CD14-positive monocyte (primary cell): ENCODE data around the gene PBX4. TPM values are rescaled to one million over a fixed set of nuclear protein-coding genes. Genes with fewer than 3 reads are reported as not detected.

Source experiments
- DNase-seq, 3 donors: peaks; one replicate each; pipeline ENCODE4 v3.0.0-alpha.2; 2011 to 2022
- H2AFZ ChIP-seq: 2 replicates; pipeline ENCODE4 v1.6.0; 2012; ENCODE audit warnings: mild to moderate bottlenecking, low read depth, low read length, inconsistent platforms; ENCODE audit not compliant: insufficient read depth, poor library complexity, severe bottlenecking
- H3K27ac ChIP-seq, 2 donors: 1 replicate in 1 of 2; 2 replicates in 1 of 2; pipeline ENCODE4 v1.5.1; 2012 to 2013; ENCODE audit warnings: low read length in 2 of 2, control low read depth in 1 of 2, inconsistent platforms in 1 of 2, low read depth in 1 of 2, mild to moderate bottlenecking in 1 of 2
- H3K27me3 ChIP-seq, 2 donors: one replicate each; pipeline versions ENCODE4 v1.6.0 to v1.6.1; 2011 to 2013; ENCODE audit warnings: low read length in 2 of 2; ENCODE audit not compliant: control insufficient read depth in 2 of 2, insufficient read depth in 2 of 2
- H3K36me3 ChIP-seq, 2 donors: replicated peaks in 1 of 2; 1 replicate in 1 of 2; 2 replicates in 1 of 2; pipeline versions ENCODE4 v1.5.1 to v1.6.1; 2012 to 2013; ENCODE audit warnings: low read length in 2 of 2, control low read depth in 1 of 2, inconsistent platforms in 1 of 2, mild to moderate bottlenecking in 1 of 2; ENCODE audit not compliant: insufficient read depth in 2 of 2, control insufficient read depth in 1 of 2
- H3K4me1 ChIP-seq, 2 donors: 1 replicate in 1 of 2; 2 replicates in 1 of 2; pipeline versions ENCODE4 v1.5.1 to v1.6.1; 2012 to 2013; ENCODE audit warnings: low read length in 2 of 2, control low read depth in 1 of 2, inconsistent platforms in 1 of 2, mild to moderate bottlenecking in 1 of 2, moderate library complexity in 1 of 2; ENCODE audit not compliant: insufficient read depth in 2 of 2, control insufficient read depth in 1 of 2
- H3K4me2 ChIP-seq: replicated peaks from 2 replicates; pipeline ENCODE3; 2012; ENCODE audit warnings: low read length, moderate library complexity, mild to moderate bottlenecking; ENCODE audit not compliant: poor library complexity, severe bottlenecking; ENCODE audit errors: extremely low read depth
- H3K4me3 ChIP-seq, 3 experiments: fragments of 200-600 bp in 1 of 3; sonication (generic) in 1 of 3; replicated peaks in 1 of 3; 1 replicate in 2 of 3; 2 replicates in 1 of 3; pipeline ENCODE4 v1.5.1; 2011 to 2013; ENCODE audit warnings: low read length in 3 of 3, mild to moderate bottlenecking in 3 of 3, control low read depth in 2 of 3, low read depth in 2 of 3, inconsistent platforms in 1 of 3, moderate library complexity in 1 of 3
- H3K79me2 ChIP-seq: 2 replicates; pipeline ENCODE4 v1.6.0; 2012; ENCODE audit warnings: mild to moderate bottlenecking, control low read depth, inconsistent platforms, low read length, moderate library complexity; ENCODE audit not compliant: insufficient read depth
- H3K9ac ChIP-seq: 2 replicates; pipeline ENCODE4 v1.6.0; 2017; ENCODE audit warnings: low read length, mild to moderate bottlenecking; ENCODE audit not compliant: insufficient read depth, poor library complexity, severe bottlenecking
- H3K9me3 ChIP-seq, 2 donors: replicated peaks in 1 of 2; 1 replicate in 1 of 2; 2 replicates in 1 of 2; pipeline versions ENCODE4 v1.5.1 to v1.6.1; 2012 to 2013; ENCODE audit warnings: low read length in 2 of 2, control low read depth in 1 of 2; ENCODE audit not compliant: control insufficient read depth in 1 of 2, insufficient read depth in 1 of 2
- H4K20me1 ChIP-seq: 2 replicates; pipeline ENCODE4 v1.6.0; 2012; ENCODE audit warnings: mild to moderate bottlenecking, low read length, control low read depth, moderate library complexity; ENCODE audit not compliant: insufficient read depth
- H3K27ac Mint-ChIP-seq, 7 donors: one replicate each; pipeline ENCODE4 v1.8.0; 2020; ENCODE audit warnings: mild to moderate bottlenecking in 7 of 7, mixed read lengths in 7 of 7, moderate library complexity in 6 of 7, inconsistent platforms in 2 of 7
- H3K27me3 Mint-ChIP-seq, 3 donors: one replicate each; pipeline ENCODE4 v1.8.0; 2021 to 2022; ENCODE audit warnings: low read depth in 3 of 3, mild to moderate bottlenecking in 3 of 3, mixed read lengths in 3 of 3, moderate library complexity in 3 of 3, inconsistent platforms in 1 of 3
- H3K36me3 Mint-ChIP-seq, 2 donors: one replicate each; pipeline ENCODE4 v1.8.0; 2020; ENCODE audit warnings: mixed read lengths in 2 of 2, inconsistent platforms in 1 of 2, mild to moderate bottlenecking in 1 of 2
- H3K4me1 Mint-ChIP-seq: one replicate; pipeline ENCODE4 v1.8.0; 2020; ENCODE audit warnings: mild to moderate bottlenecking, mixed read lengths
- H3K4me3 Mint-ChIP-seq, 2 donors: one replicate each; pipeline ENCODE4 v1.8.0; 2020; ENCODE audit warnings: mild to moderate bottlenecking in 2 of 2, mixed read lengths in 2 of 2, moderate library complexity in 1 of 2
- H3K9me3 Mint-ChIP-seq, 7 donors: one replicate each; pipeline ENCODE4 v1.8.0; 2020 to 2022; ENCODE audit warnings: mixed read lengths in 7 of 7, mild to moderate bottlenecking in 6 of 7, moderate library complexity in 6 of 7, inconsistent platforms in 2 of 7
- WGBS: methylation state at CpG from one replicate; pipeline ENCODE4 v1.1.5; 2013; ENCODE audit warnings: missing lambda C conversion rate; ENCODE audit not compliant: insufficient coverage; 5-methylcytosine and 5-hydroxymethylcytosine counted together
- intact Hi-C, 2 donors: fragments of 100-400 bp; cut with micrococcal nuclease; formaldehyde crosslinking; loops; one replicate each; pipeline versions ENCODE4 v1.15.0 to v1.15.1; 2023
- polyA plus RNA-seq, 3 donors: library from polyadenylated mRNA; depleted of rRNA in 1 of 3; unstranded in 2 of 3; stranded (reverse) in 1 of 3; fragments of 300-500 nt in 2 of 3; fragments of >200 nt in 1 of 3; fragmentation: Illumina TruSeq in 2 of 3; gene quantifications; 1 replicate in 2 of 3; 2 replicates in 1 of 3; pipeline ENCODE4 v1.2.3, GENCODE V29; 2012 to 2021
- TF ChIP-seq, protein P1 (sequence below): fragments of 200-600 bp; IDR thresholded peaks from one replicate; pipeline ENCODE4 v1.8.0; 2022; ENCODE audit warnings: antibody characterized with exemption, mild to moderate bottlenecking

PBX4 gene
- polyA plus RNA-seq, 3 donors: 2.4 TPM; not detected in 2

DNA sequence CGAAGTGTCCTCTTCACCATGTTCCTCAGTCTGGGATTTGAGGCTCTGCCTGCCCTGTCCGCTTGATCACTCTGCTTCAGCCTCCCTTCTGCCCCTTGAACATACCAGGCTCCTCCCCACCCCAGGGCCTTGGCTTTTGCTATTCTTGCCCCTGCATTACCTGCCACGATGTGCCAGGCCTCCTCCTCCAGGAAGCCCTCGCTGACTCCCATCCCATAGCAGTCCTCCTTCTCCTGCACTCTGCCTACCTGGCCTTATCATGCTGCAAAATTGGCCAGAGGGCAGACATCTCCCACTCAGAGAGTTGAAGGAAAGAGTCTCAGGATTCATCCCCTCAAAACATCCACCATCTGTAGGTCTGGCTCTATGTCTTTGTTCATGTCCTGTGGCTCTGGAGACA lies 87.6 kb downstream of the PBX4 start:
- H3K4me3 ChIP-seq: no peak overlapping the region
- H3K27me3 ChIP-seq: no peaks in the 10 kb centered on the region
- peaks cover 15% of the 10 kb centered on the region for H4K20me1 ChIP-seq
- intact Hi-C loops: loop anchor here in 1 of 2 donors (5.0 to 10.0 kb wide), 2 partner anchors 244 to 426 kb away; no protein-coding TSS in a partner anchor
- H3K9ac ChIP-seq: no peak overlapping the region
- no peak overlapping the region for H3K4me2 ChIP-seq
- H3K4me1 Mint-ChIP-seq: peaks cover 3% of the 10 kb centered on the region
- H3K4me3 Mint-ChIP-seq: no peak overlapping the region
- no peak for DNase-seq
- peaks cover 30 to 51% of the 10 kb centered on the region in 2 donors for H3K36me3 Mint-ChIP-seq
- H3K9me3 Mint-ChIP-seq: no peaks in the 10 kb centered on the region
- peaks cover 1 to 5% (median 2%) of the 10 kb centered on the region in 3 donors for H3K27me3 Mint-ChIP-seq
- peak overlapping the region in 3 of 7 donors; percentile 37 to 57 (median 38) for H3K27ac Mint-ChIP-seq
- WGBS: 90% methylated on average over 4 of the region's 4 CpGs
- TF ChIP-seq, protein P1, sequence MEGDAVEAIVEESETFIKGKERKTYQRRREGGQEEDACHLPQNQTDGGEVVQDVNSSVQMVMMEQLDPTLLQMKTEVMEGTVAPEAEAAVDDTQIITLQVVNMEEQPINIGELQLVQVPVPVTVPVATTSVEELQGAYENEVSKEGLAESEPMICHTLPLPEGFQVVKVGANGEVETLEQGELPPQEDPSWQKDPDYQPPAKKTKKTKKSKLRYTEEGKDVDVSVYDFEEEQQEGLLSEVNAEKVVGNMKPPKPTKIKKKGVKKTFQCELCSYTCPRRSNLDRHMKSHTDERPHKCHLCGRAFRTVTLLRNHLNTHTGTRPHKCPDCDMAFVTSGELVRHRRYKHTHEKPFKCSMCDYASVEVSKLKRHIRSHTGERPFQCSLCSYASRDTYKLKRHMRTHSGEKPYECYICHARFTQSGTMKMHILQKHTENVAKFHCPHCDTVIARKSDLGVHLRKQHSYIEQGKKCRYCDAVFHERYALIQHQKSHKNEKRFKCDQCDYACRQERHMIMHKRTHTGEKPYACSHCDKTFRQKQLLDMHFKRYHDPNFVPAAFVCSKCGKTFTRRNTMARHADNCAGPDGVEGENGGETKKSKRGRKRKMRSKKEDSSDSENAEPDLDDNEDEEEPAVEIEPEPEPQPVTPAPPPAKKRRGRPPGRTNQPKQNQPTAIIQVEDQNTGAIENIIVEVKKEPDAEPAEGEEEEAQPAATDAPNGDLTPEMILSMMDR: no peak
- H3K27ac ChIP-seq: no peak overlapping the region
- H2AFZ ChIP-seq: no peak overlapping the region
- peaks cover 29 to 37% of the 10 kb centered on the region in 2 donors for H3K36me3 ChIP-seq
- no peaks in the 10 kb centered on the region for H3K9me3 ChIP-seq
- peaks cover 0 to 3% of the 10 kb centered on the region in 2 donors for H3K4me1 ChIP-seq
- no peaks in the 10 kb centered on the region for H3K79me2 ChIP-seq

DNA sequence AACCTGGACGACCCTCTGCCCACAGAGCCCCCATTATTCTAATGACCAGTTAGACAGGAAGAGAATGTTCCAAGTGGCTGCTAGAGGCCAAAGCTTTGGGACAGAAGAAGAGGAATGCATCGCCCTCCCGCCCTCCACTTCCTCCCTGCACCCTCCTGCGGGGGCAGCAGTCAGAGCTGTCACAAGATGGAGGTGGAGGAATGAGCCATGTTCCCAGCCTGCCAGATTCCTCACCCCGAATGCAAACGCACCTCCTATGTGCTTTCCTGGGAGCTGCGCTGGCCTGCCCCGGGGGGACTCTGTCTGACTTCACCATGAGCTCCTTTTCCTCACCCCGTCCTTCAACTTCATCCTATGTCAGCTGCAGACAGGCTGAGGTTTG lies 88.1 kb downstream of the PBX4 start:
- Mint-ChIP-seq H3K27ac (no peak overlapping the region), H3K4me3 (no peak overlapping the region), H3K4me1 (peaks cover 3% of the 10 kb centered on the region), H3K9me3 (no peaks in the 10 kb centered on the region), H3K27me3 (peaks cover 1 to 5% (median 2%) of the 10 kb centered on the region in 3 donors), H3K36me3 (peaks cover 30 to 52% of the 10 kb centered on the region in 2 donors)
- TF ChIP-seq, protein P1: no peak
- 92% methylated on average over 2 of the region's 9 CpGs for WGBS
- no peak for DNase-seq
- Histone ChIP-seq H3K79me2 (no peaks in the 10 kb centered on the region), H2AFZ (no peak overlapping the region), H3K4me2 (no peak overlapping the region), H3K4me1 (peaks cover 0 to 3% of the 10 kb centered on the region in 2 donors), H4K20me1 (peaks cover 20% of the 10 kb centered on the region), H3K27ac (no peak overlapping the region), H3K9ac (no peak overlapping the region), H3K36me3 (peaks cover 34 to 42% of the 10 kb centered on the region in 2 donors), H3K9me3 (no peaks in the 10 kb centered on the region), H3K27me3 (no peaks in the 10 kb centered on the region), H3K4me3 (no peak overlapping the region)
- intact Hi-C loops: loop anchor here in 1 of 2 donors (5.0 to 10.0 kb wide), 2 partner anchors 244 to 427 kb away; no protein-coding TSS in a partner anchor
